Loucy (cell line): ENCODE data around the gene ARHGEF12.

ENCODE experiments used
- H2AFZ ChIP-seq: fragments of 200-600 bp; sonication (generic); 2 replicates; pipeline ENCODE4 v1.6.0; 2016; ENCODE audit warnings: antibody characterized with exemption, mild to moderate bottlenecking, low read length, moderate library complexity
- H3F3A ChIP-seq: fragments of 200-600 bp; 2 replicates; pipeline ENCODE4 v1.6.0; 2016; ENCODE audit warnings: antibody characterized with exemption, low read depth, mild to moderate bottlenecking
- H3K27me3 ChIP-seq: fragments of 200-600 bp; sonication (generic); 2 replicates; pipeline ENCODE4 v1.6.1; 2014; ENCODE audit warnings: low read length, mild to moderate bottlenecking; ENCODE audit not compliant: insufficient read depth, poor library complexity, severe bottlenecking
- H3K36me3 ChIP-seq: fragments of 200-600 bp; sonication (generic); 2 replicates; pipeline ENCODE4 v1.6.1; 2016; ENCODE audit warnings: low read length; ENCODE audit not compliant: insufficient read depth
- H3K4me1 ChIP-seq: fragments of 200-600 bp; sonication (generic); 2 replicates; pipeline ENCODE4 v1.5.1; 2014; ENCODE audit warnings: low read length, mild to moderate bottlenecking; ENCODE audit not compliant: insufficient read depth, poor library complexity, severe bottlenecking
- H3K4me2 ChIP-seq: fragments of 200-600 bp; sonication (generic); 2 replicates; pipeline ENCODE4 v1.6.0; 2014; ENCODE audit warnings: antibody characterized with exemption, low read length, low read depth, mild to moderate bottlenecking; ENCODE audit not compliant: poor library complexity, severe bottlenecking
- H3K4me3 ChIP-seq: fragments of 200-600 bp; sonication (generic); 2 replicates; pipeline ENCODE4 v1.5.1; 2014; ENCODE audit warnings: low read length, mild to moderate bottlenecking, mixed read lengths; ENCODE audit not compliant: poor library complexity, severe bottlenecking
- H3K79me2 ChIP-seq: fragments of 200-600 bp; sonication (generic); 2 replicates; pipeline ENCODE4 v1.6.1; 2014; ENCODE audit warnings: low read length; ENCODE audit not compliant: insufficient read depth
- H3K9ac ChIP-seq: fragments of 200-600 bp; sonication (generic); 2 replicates; pipeline ENCODE4 v1.6.0; 2014; ENCODE audit warnings: mild to moderate bottlenecking, low read depth, low read length, moderate library complexity; ENCODE audit not compliant: poor library complexity, severe bottlenecking
- H3K9me2 ChIP-seq: fragments of 200-600 bp; sonication (generic); replicated peaks from 2 replicates; pipeline ENCODE4 v1.6.1; 2016; ENCODE audit warnings: low read depth, low read length, mixed read lengths
- H3K9me3 ChIP-seq: fragments of 200-600 bp; sonication (generic); 2 replicates; pipeline ENCODE4 v1.6.1; 2014; ENCODE audit warnings: mild to moderate bottlenecking, antibody characterized with exemption, low read length, low read depth; ENCODE audit not compliant: insufficient read depth
- H4K20me1 ChIP-seq: fragments of 200-600 bp; sonication (generic); 2 replicates; pipeline ENCODE4 v1.6.0; 2014; ENCODE audit warnings: antibody characterized with exemption, low read length, mild to moderate bottlenecking; ENCODE audit not compliant: insufficient read depth, poor library complexity, severe bottlenecking
- CTCF ChIP-seq: fragments of 200-600 bp; sonication (generic); conservative IDR thresholded peaks from 2 replicates; pipeline ENCODE4 v1.5.1; 2014; ENCODE audit warnings: mild to moderate bottlenecking, antibody characterized with exemption, low read length
- EZH2phosphoT487 ChIP-seq: fragments of 200-600 bp; IDR thresholded peaks from 2 replicates; pipeline ENCODE4 v1.6.1; 2018; ENCODE audit warnings: antibody characterized with exemption, mild to moderate bottlenecking, moderate library complexity, borderline replicate concordance

The ARHGEF12 gene

GRCh38 chr11:120467627-120468026 is 131.4 kb downstream of the ARHGEF12 start:
- no peak overlapping the region for H3K9ac ChIP-seq
- no peaks in the 10 kb centered on the region for H3K9me3 ChIP-seq
- H4K20me1 ChIP-seq, result no peaks in the 10 kb centered on the region
- H3K27me3 ChIP-seq, result peaks cover 5% of the 10 kb centered on the region
- no peaks in the 10 kb centered on the region for H3F3A ChIP-seq
- H3K4me1 ChIP-seq, result no peaks in the 10 kb centered on the region
- H3K4me2 ChIP-seq, result no peak overlapping the region
- no peaks in the 10 kb centered on the region for H3K9me2 ChIP-seq
- H3K36me3 ChIP-seq, result no peaks in the 10 kb centered on the region
- H3K4me3 ChIP-seq, result no peak overlapping the region
- TF ChIP-seq EZH2phosphoT487 (no peak), CTCF (no peak)
- H3K79me2 ChIP-seq, result no peaks in the 10 kb centered on the region
- no peak overlapping the region for H2AFZ ChIP-seq

GRCh38 chr11:120471131-120471530 is 134.9 kb downstream of the ARHGEF12 start:
- Histone ChIP-seq H3K9me3 (no peaks in the 10 kb centered on the region), H3K4me1 (no peaks in the 10 kb centered on the region), H3K36me3 (no peaks in the 10 kb centered on the region), H3K4me3 (no peak overlapping the region), H2AFZ (no peak overlapping the region), H4K20me1 (no peaks in the 10 kb centered on the region), H3K4me2 (no peak overlapping the region), H3K9me2 (no peaks in the 10 kb centered on the region), H3K9ac (no peak overlapping the region), H3K79me2 (no peaks in the 10 kb centered on the region), H3K27me3 (peaks cover 5% of the 10 kb centered on the region), H3F3A (no peaks in the 10 kb centered on the region)
- no peak for TF ChIP-seq EZH2phosphoT487
- TF ChIP-seq CTCF, result no peak

- Histone ChIP-seq H3K27me3 (peaks cover 5% of the 10 kb centered on the region), H4K20me1 (no peaks in the 10 kb centered on the region), H3F3A (no peaks in the 10 kb centered on the region), H3K4me3 (no peak overlapping the region), H3K9me2 (no peaks in the 10 kb centered on the region), H3K36me3 (no peaks in the 10 kb centered on the region), H3K4me1 (no peaks in the 10 kb centered on the region), H2AFZ (no peak overlapping the region), H3K79me2 (no peaks in the 10 kb centered on the region), H3K9me3 (no peaks in the 10 kb centered on the region), H3K4me2 (no peak overlapping the region), H3K9ac (no peak overlapping the region)
- TF ChIP-seq EZH2phosphoT487 (no peak), CTCF (no peak)
These were observed 135.8 kb downstream of the ARHGEF12 start for GRCh38 chr11:120471994-120472393.
